Esophagus squamous epithelium (tissue), 4 donors: ENCODE results near the gene FAM53B.

ENCODE experiments used
- CTCF ChIP-seq, 6 experiments: fragments of 450-650 bp in 4 of 6; fragments of 200-600 bp in 2 of 6; sonication (generic) in 2 of 6; IDR thresholded peaks; one replicate each; pipeline ENCODE4 v1.5.1; 2016 to 2019; ENCODE audit warnings: antibody characterized with exemption in 6 of 6, mild to moderate bottlenecking in 4 of 6, moderate library complexity in 4 of 6
- POLR2A ChIP-seq, 4 donors: fragments of 450-650 bp; IDR thresholded peaks; one replicate each; pipeline ENCODE4 v1.6.1; 2017; ENCODE audit warnings: antibody characterized with exemption in 4 of 4, mild to moderate bottlenecking in 4 of 4, moderate library complexity in 3 of 4

DNA sequence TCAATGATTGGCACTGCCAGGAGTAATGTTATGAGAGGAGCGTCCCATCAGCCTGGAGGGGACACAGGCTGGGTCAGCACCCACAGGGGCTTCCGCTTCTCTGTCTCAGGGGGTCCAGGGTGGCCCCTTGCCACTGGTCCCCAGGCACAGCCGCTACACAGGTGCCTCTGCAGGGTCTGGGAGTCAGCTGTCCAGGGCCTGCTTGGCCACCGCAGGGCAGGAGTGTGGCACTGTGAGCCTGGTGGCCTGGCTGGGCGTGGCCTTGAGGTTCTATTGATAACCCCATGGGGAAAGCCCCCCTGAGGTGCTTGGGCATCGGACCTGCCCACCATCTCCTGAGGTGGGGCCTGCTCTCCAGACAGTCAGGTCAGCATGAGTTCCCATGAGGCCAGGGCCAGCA is 146.0 kb downstream of the FAM53B start:
- TF ChIP-seq CTCF (IDR thresholded peaks at IDR 0.05) (no peak), POLR2A (IDR thresholded peaks at IDR 0.05) (no peak)
